Omental fat pad (tissue), 4 donors: ENCODE results near the gene PKP4. TPM values are rescaled to one million over a fixed set of nuclear protein-coding genes. Genes with fewer than 3 reads are reported as not detected.

Experiments
- ATAC-seq: fragments of 150-250 bp; one replicate; pipeline ENCODE4 v1.9.1; 2016; ENCODE audit warnings: mild to moderate bottlenecking, moderate library complexity; ENCODE audit not compliant: low FRiP score
- DNase-seq: peaks from one replicate; pipeline ENCODE4 v3.0.0-alpha.2; 2019; ENCODE audit warnings: low spot score
- CTCF ChIP-seq, 3 donors: fragments of 450-650 bp; IDR thresholded peaks; one replicate each; pipeline ENCODE4 v1.5.1; 2016 to 2017; ENCODE audit warnings: antibody characterized with exemption in 3 of 3, mild to moderate bottlenecking in 3 of 3, moderate library complexity in 2 of 3
- total RNA-seq, 4 donors: library from RNA; depleted of rRNA; stranded (reverse); fragments of >200 nt; gene quantifications; one replicate each; pipeline ENCODE4 v1.1.0, GENCODE V29; 2016

The PKP4 gene
- 10 to 100 TPM; 25.8 to 96.9 (median 56.2) TPM for total RNA-seq

- TF ChIP-seq CTCF (IDR thresholded peaks at IDR 0.05): no peak
- DNase-seq (peak; percentile 78), ATAC-seq (peak; percentile 97)
These were observed at the start of gene PKP4, which contains the start of gene CCDC148 for GRCh38 chr2:158456309-158457066. TSS of gene PKP4 (plus strand) at chr2:158456952. CDS start at chr2:158533185, 76,233 bp downstream. TSS of gene CCDC148 (minus strand) at chr2:158456753. CDS start at chr2:158456439, 314 bp downstream.

GRCh38 chr2:158407031-158407430 lies 49.7 kb upstream of the PKP4 start:
- no peak for TF ChIP-seq CTCF (IDR thresholded peaks at IDR 0.05)
- ATAC-seq (no peak), DNase-seq (no peak)

GRCh38 chr2:158410132-158410531 lies 46.6 kb upstream of the PKP4 start:
- ATAC-seq: no peak
- no peak for TF ChIP-seq CTCF (IDR thresholded peaks at IDR 0.05)
- DNase-seq: no peak

GRCh38 chr2:158411748-158412147 lies 45.0 kb upstream of the PKP4 start:
- ATAC-seq (no peak), DNase-seq (no peak)
- TF ChIP-seq CTCF (IDR thresholded peaks at IDR 0.05): no peak

GRCh38 chr2:158412206-158412605 lies 44.5 kb upstream of the PKP4 start:
- TF ChIP-seq CTCF (IDR thresholded peaks at IDR 0.05): no peak
- DNase-seq (no peak), ATAC-seq (no peak)

- no peak for ATAC-seq
- DNase-seq: no peak
- TF ChIP-seq CTCF (IDR thresholded peaks at IDR 0.05): no peak
These were observed 43.2 kb upstream of the PKP4 start for GRCh38 chr2:158413581-158413980.

GRCh38 chr2:158414538-158414937 lies 42.2 kb upstream of the PKP4 start:
- no peak for TF ChIP-seq CTCF (IDR thresholded peaks at IDR 0.05)
- DNase-seq (no peak), ATAC-seq (no peak)
